ENCODE measurements around the gene FRRS1.

- TF ChIP-seq CTCF (IDR thresholded peaks at IDR 0.05) (no peak), POLR2A (IDR thresholded peaks at IDR 0.05) (no peak)
Observed at GRCh38 chr1:99764439-99764838, 2.0 kb downstream of the FRRS1 start.
